Type B pancreatic cell (in vitro differentiated cells): ENCODE measurements around the gene ACSL5. TPM values are rescaled to one million over a fixed set of nuclear protein-coding genes. Genes with fewer than 3 reads are reported as not detected.

Experiments
- DNase-seq: peaks from one replicate; pipeline ENCODE4 v3.0.0; 2021; ENCODE audit warnings: mixed read lengths; ENCODE audit not compliant: unreplicated experiment; ENCODE audit errors: extremely low spot score
- H3K27ac Mint-ChIP-seq: 2 replicates; pipeline ENCODE4 v1.8.0; 2021; ENCODE audit warnings: mild to moderate bottlenecking, mixed read lengths
- H3K27me3 Mint-ChIP-seq: 2 replicates; pipeline ENCODE4 v1.8.0; 2021; ENCODE audit warnings: mixed read lengths
- H3K36me3 Mint-ChIP-seq: 2 replicates; pipeline ENCODE4 v1.8.0; 2021; ENCODE audit warnings: mixed read lengths
- H3K4me1 Mint-ChIP-seq: one replicate; pipeline ENCODE4 v1.8.0; 2021; ENCODE audit warnings: mixed read lengths; ENCODE audit not compliant: unreplicated experiment
- H3K4me3 Mint-ChIP-seq: 2 replicates; pipeline ENCODE4 v1.8.0; 2021; ENCODE audit warnings: mild to moderate bottlenecking, mixed read lengths
- H3K9me3 Mint-ChIP-seq: 2 replicates; pipeline ENCODE4 v1.8.0; 2021; ENCODE audit warnings: mixed read lengths
- CTCF ChIP-seq: fragments of 200-600 bp; sonication (generic); conservative IDR thresholded peaks from 2 replicates; pipeline ENCODE4 v1.5.0; 2021; ENCODE audit warnings: antibody characterized with exemption, mild to moderate bottlenecking
- total RNA-seq: library from RNA; stranded (reverse); gene quantifications from 2 replicates; pipeline ENCODE4 v1.2.1, GENCODE V29; 2021; ENCODE audit warnings: low replicate concordance

The ACSL5 gene
- total RNA-seq, 1 donor from 2014 or later, result 13.9 TPM

GRCh38 chr10:112465299-112465883, 91.5 kb downstream of the ACSL5 start:
- no peak overlapping the region for H3K4me3 Mint-ChIP-seq
- peaks cover 7% of the 10 kb centered on the region for H3K9me3 Mint-ChIP-seq
- peaks cover 33% of the 10 kb centered on the region for H3K36me3 Mint-ChIP-seq
- H3K27ac Mint-ChIP-seq, result no peak overlapping the region
- no peak for TF ChIP-seq CTCF
- no peaks in the 10 kb centered on the region for H3K27me3 Mint-ChIP-seq
- no peak for DNase-seq
- H3K4me1 Mint-ChIP-seq, result no peaks in the 10 kb centered on the region

GRCh38 chr10:112466802-112467201, 92.9 kb downstream of the ACSL5 start:
- Mint-ChIP-seq H3K36me3 (peaks cover 31% of the 10 kb centered on the region), H3K9me3 (peaks cover 7% of the 10 kb centered on the region)
- TF ChIP-seq CTCF, result no peak

GRCh38 chr10:112467541-112468075, 93.7 kb downstream of the ACSL5 start:
- Mint-ChIP-seq H3K36me3 (peaks cover 34% of the 10 kb centered on the region), H3K27ac (no peak overlapping the region), H3K4me3 (no peak overlapping the region), H3K27me3 (no peaks in the 10 kb centered on the region), H3K4me1 (peaks cover 6% of the 10 kb centered on the region), H3K9me3 (peaks cover 7% of the 10 kb centered on the region)
- TF ChIP-seq CTCF, result no peak
- DNase-seq, result no peak

More at GRCh38 chr10:112466802-112467201, 92.9 kb downstream of the ACSL5 start:
- Mint-ChIP-seq H3K4me1 (peaks cover 2% of the 10 kb centered on the region), H3K27me3 (no peaks in the 10 kb centered on the region), H3K27ac (no peak overlapping the region), H3K4me3 (no peak overlapping the region)
- DNase-seq, result no peak

GRCh38 chr10:112471878-112472487, 98.1 kb downstream of the ACSL5 start:
- no peak for DNase-seq
- peak; percentile 87 for TF ChIP-seq CTCF
- H3K4me1 Mint-ChIP-seq, result peaks cover 6% of the 10 kb centered on the region
- H3K27ac Mint-ChIP-seq, result peak overlapping the region; percentile 47
- peaks cover 11% of the 10 kb centered on the region for H3K36me3 Mint-ChIP-seq
- H3K9me3 Mint-ChIP-seq, result no peaks in the 10 kb centered on the region
- H3K27me3 Mint-ChIP-seq, result no peaks in the 10 kb centered on the region
- no peak overlapping the region for H3K4me3 Mint-ChIP-seq

- peak; percentile 63 for TF ChIP-seq CTCF
- Mint-ChIP-seq H3K27me3 (no peaks in the 10 kb centered on the region), H3K36me3 (peaks cover 4% of the 10 kb centered on the region), H3K4me3 (no peak overlapping the region), H3K27ac (no peak overlapping the region), H3K4me1 (peaks cover 6% of the 10 kb centered on the region), H3K9me3 (no peaks in the 10 kb centered on the region)
- DNase-seq, result no peak
Observed at GRCh38 chr10:112475575-112476218, 101.8 kb downstream of the ACSL5 start.

Other genes with a start within 250 kb of the ACSL5 start
- gene GPAM, start 190.4 kb upstream of the ACSL5 start, total RNA-seq, result 16.8 and 24.1 TPM in 2 replicates
- gene TECTB, start 90.7 kb upstream of the ACSL5 start, total RNA-seq, result 0.10 TPM in 1 of 2 replicates, not detected in the other
- 29.8 and 42.2 TPM in 2 replicates for gene ZDHHC6, start 72.8 kb downstream of the ACSL5 start, total RNA-seq
- gene VTI1A, start 73.1 kb downstream of the ACSL5 start, total RNA-seq, result 27.0 and 32.6 TPM in 2 replicates